GM18868 (cell line): Measurements from ENCODE around the gene PSORS1C1.
"Not testable (repeated sequence)": the region's sequence is repeated elsewhere in the genome, so short reads cannot be mapped to it uniquely, and the experiment has no call there.

Source experiments
- ATAC-seq: cut with Tn5 transposase; IDR thresholded peaks from one replicate; pipeline ENCODE4 v1.9.1; 2021; ENCODE audit warnings: mild to moderate bottlenecking, moderate library complexity; ENCODE audit not compliant: unreplicated experiment

The PSORS1C1 gene

GRCh38 chr6:31114541-31114878, at the start of gene PSORS1C1:
Gene PSORS1C1 (plus strand): TSS chr6:31114800. CDS start chr6:31129633, 14,833 bp downstream.
- ATAC-seq, result no peak

- ATAC-seq, result no peak
These were observed 49.0 kb upstream of the PSORS1C1 start for GRCh38 chr6:31065556-31065955.

- not testable (repeated sequence) for ATAC-seq
These were observed 47.6 kb upstream of the PSORS1C1 start for GRCh38 chr6:31067028-31067427.

- not testable (repeated sequence) for ATAC-seq
These were observed 46.5 kb upstream of the PSORS1C1 start for GRCh38 chr6:31067891-31068668.

GRCh38 chr6:31068669-31069340, 45.8 kb upstream of the PSORS1C1 start:
- peak; percentile 51 for ATAC-seq

- ATAC-seq, result no peak
These were observed 43.8 kb upstream of the PSORS1C1 start for GRCh38 chr6:31070711-31071197.

- ATAC-seq, result no peak
These were observed 40.2 kb upstream of the PSORS1C1 start for GRCh38 chr6:31074401-31074800.

- ATAC-seq, result no peak
These were observed 39.1 kb upstream of the PSORS1C1 start for GRCh38 chr6:31075528-31075927.

- ATAC-seq, result no peak
These were observed 38.0 kb upstream of the PSORS1C1 start for GRCh38 chr6:31076611-31077010.

GRCh38 chr6:31079656-31080261, 34.8 kb upstream of the PSORS1C1 start:
- ATAC-seq, result no peak

GRCh38 chr6:31081872-31082271, 32.7 kb upstream of the PSORS1C1 start:
- no peak for ATAC-seq

- no peak for ATAC-seq
These were observed 30.8 kb upstream of the PSORS1C1 start for GRCh38 chr6:31083742-31084354.

GRCh38 chr6:31086788-31087440, 27.7 kb upstream of the PSORS1C1 start:
- ATAC-seq, result no peak

- no peak for ATAC-seq
These were observed 27.0 kb upstream of the PSORS1C1 start for GRCh38 chr6:31087494-31088089.

- no peak for ATAC-seq
These were observed 24.2 kb upstream of the PSORS1C1 start for GRCh38 chr6:31090275-31090972.

GRCh38 chr6:31090973-31091364, 23.6 kb upstream of the PSORS1C1 start:
- no peak for ATAC-seq

- ATAC-seq, result no peak
These were observed 22.9 kb upstream of the PSORS1C1 start for GRCh38 chr6:31091680-31092079.

- no peak for ATAC-seq
These were observed 22.4 kb upstream of the PSORS1C1 start for GRCh38 chr6:31092238-31092637.

GRCh38 chr6:31092769-31093505, 21.7 kb upstream of the PSORS1C1 start:
- no peak for ATAC-seq
